ENCODE results near the gene ZNF892.
"Not testable (repeated sequence)": the region's sequence is repeated elsewhere in the genome, so short reads cannot be mapped to it uniquely, and the experiment has no call there.

The ZNF892 gene

GRCh38 chr2:95238131-95238530 lies 30.8 kb downstream of the ZNF892 start:
- Histone ChIP-seq H3K27me3 (ENCODE audit: insufficient read depth, low read length, poor library complexity, severe bottlenecking) (no peaks in the 10 kb centered on the region), H3K9me2 (replicated peaks; ENCODE audit: low read depth, low read length) (no peaks in the 10 kb centered on the region), H3F3A (ENCODE audit: low read depth) (no peaks in the 10 kb centered on the region), H3K4me2 (ENCODE audit: low read depth, low read length, poor library complexity, severe bottlenecking) (no peak overlapping the region), H3K4me3 (ENCODE audit: low read length, poor library complexity, severe bottlenecking) (no peak overlapping the region), H3K9me3 (ENCODE audit: insufficient read depth, low read depth, low read length) (peaks cover 7% of the 10 kb centered on the region; the same call in 1 of the 2 replicates), H2AFZ (ENCODE audit: low read length) (no peak overlapping the region), H3K79me2 (ENCODE audit: insufficient read depth, low read length) (no peaks in the 10 kb centered on the region), H3K9ac (ENCODE audit: low read depth, low read length, poor library complexity, severe bottlenecking) (no peak overlapping the region), H3K4me1 (ENCODE audit: insufficient read depth, low read length, poor library complexity, severe bottlenecking) (no peaks in the 10 kb centered on the region), H3K36me3 (ENCODE audit: insufficient read depth, low read length) (no peaks in the 10 kb centered on the region), H4K20me1 (ENCODE audit: insufficient read depth, low read length, poor library complexity, severe bottlenecking) (no peaks in the 10 kb centered on the region)
- TF ChIP-seq EZH2phosphoT487 (IDR thresholded peaks at IDR 0.05; ENCODE audit: borderline replicate concordance), result no peak
- TF ChIP-seq CTCF (conservative IDR thresholded peaks at IDR 0.05; ENCODE audit: low read length), result no peak

GRCh38 chr2:95240091-95240490 lies 32.8 kb downstream of the ZNF892 start:
- Histone ChIP-seq H3K9me3 (ENCODE audit: insufficient read depth, low read depth, low read length) (peaks cover 7% of the 10 kb centered on the region; the same call in 1 of the 2 replicates), H2AFZ (ENCODE audit: low read length) (no peak overlapping the region), H3F3A (ENCODE audit: low read depth) (no peaks in the 10 kb centered on the region), H3K27me3 (ENCODE audit: insufficient read depth, low read length, poor library complexity, severe bottlenecking) (no peaks in the 10 kb centered on the region), H3K4me3 (ENCODE audit: low read length, poor library complexity, severe bottlenecking) (no peak overlapping the region), H3K9ac (ENCODE audit: low read depth, low read length, poor library complexity, severe bottlenecking) (no peak overlapping the region), H3K36me3 (ENCODE audit: insufficient read depth, low read length) (no peaks in the 10 kb centered on the region), H3K4me1 (ENCODE audit: insufficient read depth, low read length, poor library complexity, severe bottlenecking) (no peaks in the 10 kb centered on the region), H3K9me2 (replicated peaks; ENCODE audit: low read depth, low read length) (no peaks in the 10 kb centered on the region), H4K20me1 (ENCODE audit: insufficient read depth, low read length, poor library complexity, severe bottlenecking) (no peaks in the 10 kb centered on the region), H3K4me2 (ENCODE audit: low read depth, low read length, poor library complexity, severe bottlenecking) (no peak overlapping the region), H3K79me2 (ENCODE audit: insufficient read depth, low read length) (no peaks in the 10 kb centered on the region)
- TF ChIP-seq EZH2phosphoT487 (IDR thresholded peaks at IDR 0.05; ENCODE audit: borderline replicate concordance), result no peak
- no peak for TF ChIP-seq CTCF (conservative IDR thresholded peaks at IDR 0.05; ENCODE audit: low read length)

- Histone ChIP-seq H2AFZ (ENCODE audit: low read length) (no peak overlapping the region), H3K27me3 (ENCODE audit: insufficient read depth, low read length, poor library complexity, severe bottlenecking) (no peaks in the 10 kb centered on the region), H3K4me2 (ENCODE audit: low read depth, low read length, poor library complexity, severe bottlenecking) (no peak overlapping the region), H3K4me1 (ENCODE audit: insufficient read depth, low read length, poor library complexity, severe bottlenecking) (no peaks in the 10 kb centered on the region), H3K9ac (ENCODE audit: low read depth, low read length, poor library complexity, severe bottlenecking) (no peak overlapping the region), H3K36me3 (ENCODE audit: insufficient read depth, low read length) (no peaks in the 10 kb centered on the region), H4K20me1 (ENCODE audit: insufficient read depth, low read length, poor library complexity, severe bottlenecking) (no peaks in the 10 kb centered on the region), H3K4me3 (ENCODE audit: low read length, poor library complexity, severe bottlenecking) (no peak overlapping the region), H3K79me2 (ENCODE audit: insufficient read depth, low read length) (no peaks in the 10 kb centered on the region), H3F3A (ENCODE audit: low read depth) (no peaks in the 10 kb centered on the region), H3K9me2 (replicated peaks; ENCODE audit: low read depth, low read length) (no peaks in the 10 kb centered on the region), H3K9me3 (ENCODE audit: insufficient read depth, low read depth, low read length) (peaks cover 7% of the 10 kb centered on the region; the same call in 1 of the 2 replicates)
- no peak for TF ChIP-seq EZH2phosphoT487 (IDR thresholded peaks at IDR 0.05; ENCODE audit: borderline replicate concordance)
- no peak for TF ChIP-seq CTCF (conservative IDR thresholded peaks at IDR 0.05; ENCODE audit: low read length)
These were observed 33.2 kb downstream of the ZNF892 start for GRCh38 chr2:95240556-95240955.

- H3K9me3 ChIP-seq (ENCODE audit: insufficient read depth, low read depth, low read length); H3F3A ChIP-seq (ENCODE audit: low read depth); H3K79me2 ChIP-seq (ENCODE audit: insufficient read depth, low read length); H3K9me2 ChIP-seq (replicated peaks; ENCODE audit: low read depth, low read length); H2AFZ ChIP-seq (ENCODE audit: low read length); H3K4me2 ChIP-seq (ENCODE audit: low read depth, low read length, poor library complexity, severe bottlenecking); H4K20me1 ChIP-seq (ENCODE audit: insufficient read depth, low read length, poor library complexity, severe bottlenecking); H3K4me3 ChIP-seq (ENCODE audit: low read length, poor library complexity, severe bottlenecking); H3K27me3 ChIP-seq (ENCODE audit: insufficient read depth, low read length, poor library complexity, severe bottlenecking); H3K9ac ChIP-seq (ENCODE audit: low read depth, low read length, poor library complexity, severe bottlenecking); H3K36me3 ChIP-seq (ENCODE audit: insufficient read depth, low read length); H3K4me1 ChIP-seq (ENCODE audit: insufficient read depth, low read length, poor library complexity, severe bottlenecking): not testable (repeated sequence)
These were observed 34.8 kb downstream of the ZNF892 start for GRCh38 chr2:95242084-95242483.

All from Loucy (cell line).